ENCODE measurements around the gene ANKMY1.
A peak's percentile ranks its signal among the peaks of the same experiment; 100 is the strongest.

The ANKMY1 gene

DNA sequence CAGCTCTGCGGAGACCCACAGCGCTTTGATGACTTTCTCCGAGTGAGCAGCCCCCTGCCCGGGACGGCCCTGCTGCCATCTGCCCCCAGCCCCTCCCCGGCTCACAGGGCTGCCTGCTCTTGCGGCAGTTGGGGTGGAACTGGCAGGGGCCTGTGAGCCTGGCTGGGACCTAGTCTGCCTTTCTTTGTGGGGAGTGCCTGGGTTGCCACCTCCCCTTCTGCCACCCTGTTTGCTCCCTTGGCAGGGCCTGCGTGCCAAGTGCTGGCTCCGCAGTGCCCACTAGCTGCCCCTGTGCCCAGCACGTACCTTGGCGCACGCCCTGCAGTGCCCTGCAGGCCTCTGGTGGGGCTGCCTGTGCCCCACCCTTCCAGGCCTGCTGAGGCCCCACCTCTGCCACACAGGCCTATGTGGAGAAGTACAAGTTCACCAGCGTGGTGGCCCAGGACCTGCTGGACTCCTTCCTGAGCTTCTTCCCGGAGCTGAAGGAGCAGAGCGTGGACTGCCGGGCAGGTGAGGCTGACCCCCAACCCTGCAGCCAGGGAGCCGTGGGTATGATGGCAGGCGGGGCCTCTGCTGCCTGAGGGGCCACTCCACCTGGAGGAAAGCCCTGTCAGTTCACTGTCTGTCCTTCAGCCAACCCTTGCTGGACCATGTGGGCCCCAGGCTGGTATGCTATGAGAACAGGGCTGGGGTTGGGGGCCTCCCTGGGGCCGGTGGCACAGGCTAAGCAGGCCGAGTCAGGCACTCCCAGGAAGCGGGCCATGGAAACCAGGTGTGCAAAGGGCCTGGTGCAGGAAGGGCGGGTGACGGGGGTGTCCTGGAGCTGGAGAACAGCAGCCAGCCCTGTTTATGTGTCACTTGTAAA lies 17.5 kb upstream of the ANKMY1 start:
- no peak overlapping the region for H3K27ac ChIP-seq (ENCODE audit: extremely low read depth, low read depth, low read length)
- TF ChIP-seq, protein P1, sequence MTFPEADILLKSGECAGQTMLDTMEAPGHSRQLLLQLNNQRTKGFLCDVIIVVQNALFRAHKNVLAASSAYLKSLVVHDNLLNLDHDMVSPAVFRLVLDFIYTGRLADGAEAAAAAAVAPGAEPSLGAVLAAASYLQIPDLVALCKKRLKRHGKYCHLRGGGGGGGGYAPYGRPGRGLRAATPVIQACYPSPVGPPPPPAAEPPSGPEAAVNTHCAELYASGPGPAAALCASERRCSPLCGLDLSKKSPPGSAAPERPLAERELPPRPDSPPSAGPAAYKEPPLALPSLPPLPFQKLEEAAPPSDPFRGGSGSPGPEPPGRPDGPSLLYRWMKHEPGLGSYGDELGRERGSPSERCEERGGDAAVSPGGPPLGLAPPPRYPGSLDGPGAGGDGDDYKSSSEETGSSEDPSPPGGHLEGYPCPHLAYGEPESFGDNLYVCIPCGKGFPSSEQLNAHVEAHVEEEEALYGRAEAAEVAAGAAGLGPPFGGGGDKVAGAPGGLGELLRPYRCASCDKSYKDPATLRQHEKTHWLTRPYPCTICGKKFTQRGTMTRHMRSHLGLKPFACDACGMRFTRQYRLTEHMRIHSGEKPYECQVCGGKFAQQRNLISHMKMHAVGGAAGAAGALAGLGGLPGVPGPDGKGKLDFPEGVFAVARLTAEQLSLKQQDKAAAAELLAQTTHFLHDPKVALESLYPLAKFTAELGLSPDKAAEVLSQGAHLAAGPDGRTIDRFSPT (tag by site-specific recombination; IDR thresholded peaks at IDR 0.05), result 0 out of 2 replicates have a peak, but pooled peaks have one; percentile 38
- TF ChIP-seq GFI1B (tag by site-specific recombination; IDR thresholded peaks at IDR 0.05) (no peak), ZNF549 (tag by site-specific recombination; IDR thresholded peaks at IDR 0.05) (no peak)
- POLR2A ChIA-PET, result interaction anchor here (1.4 kb wide), 1 partner anchor 11 kb away, joined by 5 read pairs; the partner anchor contains the start of gene CAPN10
- peaks cover 0 to 47% of the 10 kb centered on the region in 2 experiments; a peak in 1 of 3 replicates for H3K36me3 ChIP-seq (ENCODE audit: control insufficient read depth in 2 of 2, insufficient read depth in 1 of 2, low read length in 2 of 2)
- CTCF ChIA-PET, result interaction anchor here (0.7 kb wide), 1 partner anchor 11 kb away, joined by 4 read pairs; the partner anchor contains the start of gene CAPN10
- H3K4me3 ChIP-seq (ENCODE audit: low read depth, low read length), result no peak overlapping the region
- peaks cover 7% of the 10 kb centered on the region for H3K4me1 ChIP-seq (ENCODE audit: control insufficient read depth, insufficient read depth, low read length)
- no peaks in the 10 kb centered on the region for H3K9me3 ChIP-seq (ENCODE audit: control insufficient read depth, insufficient read depth, low read depth, low read length)

DNA sequence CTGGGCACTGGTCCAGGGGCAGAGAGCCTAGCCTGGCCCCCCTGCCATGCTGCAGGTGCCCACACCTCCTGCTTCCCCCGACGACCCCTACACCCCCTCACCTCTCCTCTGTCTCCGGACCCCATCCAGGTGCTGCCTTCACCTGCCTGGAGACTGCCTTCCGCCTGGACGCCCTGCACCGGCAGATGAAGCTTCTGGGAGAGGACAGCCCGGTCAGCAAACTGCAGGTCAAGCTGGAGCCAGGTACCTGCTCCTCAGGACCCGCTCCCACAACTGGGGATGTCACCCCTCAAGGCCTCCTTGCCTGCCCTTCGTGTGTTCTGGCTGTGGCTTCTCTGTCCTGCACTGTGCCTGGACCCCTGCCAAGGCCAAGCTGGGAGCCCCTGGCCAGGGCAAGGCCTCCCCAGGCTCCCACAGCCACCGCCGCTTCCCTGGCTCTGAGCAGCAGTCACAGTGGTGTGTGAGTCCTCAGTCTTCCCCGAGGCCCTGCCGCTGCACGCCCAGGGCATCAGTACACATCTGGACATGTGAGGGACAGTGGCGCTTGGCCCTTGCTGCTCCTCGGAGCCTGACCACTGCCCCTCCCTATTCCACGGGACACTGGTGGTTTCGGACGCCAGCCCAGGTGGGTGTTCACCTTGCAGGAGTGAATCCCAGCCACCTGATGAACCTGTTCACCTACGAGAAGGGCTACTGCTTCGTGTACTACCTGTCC lies 16.8 kb upstream of the ANKMY1 start:
- ChIA-PET CTCF (interaction anchor here (0.7 kb wide), 1 partner anchor 12 kb away, joined by 4 read pairs; the partner anchor contains the start of gene CAPN10), POLR2A (interaction anchor here (1.4 to 1.8 kb wide), 2 partner anchors 12 kb away, joined by 5 to 7 read pairs; partner anchors contain the start of gene CAPN10)
- TF ChIP-seq ZNF248 (tag by site-specific recombination; IDR thresholded peaks at IDR 0.05) (no peak), GLIS2 (tag by site-specific recombination; IDR thresholded peaks at IDR 0.05) (no peak), ZEB2 (tag by site-specific recombination; IDR thresholded peaks at IDR 0.05) (no peak), ZFP3 (tag by site-specific recombination; IDR thresholded peaks at IDR 0.05; ENCODE audit: low read depth) (no peak), OSR2 (tag by site-specific recombination; IDR thresholded peaks at IDR 0.05) (no peak), ZNF223 (tag by site-specific recombination; IDR thresholded peaks at IDR 0.05) (no peak), ZNF366 (tag by site-specific recombination; conservative IDR thresholded peaks at IDR 0.05) (no peak)
- TF ChIP-seq, protein P2, sequence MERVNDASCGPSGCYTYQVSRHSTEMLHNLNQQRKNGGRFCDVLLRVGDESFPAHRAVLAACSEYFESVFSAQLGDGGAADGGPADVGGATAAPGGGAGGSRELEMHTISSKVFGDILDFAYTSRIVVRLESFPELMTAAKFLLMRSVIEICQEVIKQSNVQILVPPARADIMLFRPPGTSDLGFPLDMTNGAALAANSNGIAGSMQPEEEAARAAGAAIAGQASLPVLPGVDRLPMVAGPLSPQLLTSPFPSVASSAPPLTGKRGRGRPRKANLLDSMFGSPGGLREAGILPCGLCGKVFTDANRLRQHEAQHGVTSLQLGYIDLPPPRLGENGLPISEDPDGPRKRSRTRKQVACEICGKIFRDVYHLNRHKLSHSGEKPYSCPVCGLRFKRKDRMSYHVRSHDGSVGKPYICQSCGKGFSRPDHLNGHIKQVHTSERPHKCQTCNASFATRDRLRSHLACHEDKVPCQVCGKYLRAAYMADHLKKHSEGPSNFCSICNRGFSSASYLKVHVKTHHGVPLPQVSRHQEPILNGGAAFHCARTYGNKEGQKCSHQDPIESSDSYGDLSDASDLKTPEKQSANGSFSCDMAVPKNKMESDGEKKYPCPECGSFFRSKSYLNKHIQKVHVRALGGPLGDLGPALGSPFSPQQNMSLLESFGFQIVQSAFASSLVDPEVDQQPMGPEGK (tag by site-specific recombination; IDR thresholded peaks at IDR 0.05), result no peak
- TF ChIP-seq, protein P3, sequence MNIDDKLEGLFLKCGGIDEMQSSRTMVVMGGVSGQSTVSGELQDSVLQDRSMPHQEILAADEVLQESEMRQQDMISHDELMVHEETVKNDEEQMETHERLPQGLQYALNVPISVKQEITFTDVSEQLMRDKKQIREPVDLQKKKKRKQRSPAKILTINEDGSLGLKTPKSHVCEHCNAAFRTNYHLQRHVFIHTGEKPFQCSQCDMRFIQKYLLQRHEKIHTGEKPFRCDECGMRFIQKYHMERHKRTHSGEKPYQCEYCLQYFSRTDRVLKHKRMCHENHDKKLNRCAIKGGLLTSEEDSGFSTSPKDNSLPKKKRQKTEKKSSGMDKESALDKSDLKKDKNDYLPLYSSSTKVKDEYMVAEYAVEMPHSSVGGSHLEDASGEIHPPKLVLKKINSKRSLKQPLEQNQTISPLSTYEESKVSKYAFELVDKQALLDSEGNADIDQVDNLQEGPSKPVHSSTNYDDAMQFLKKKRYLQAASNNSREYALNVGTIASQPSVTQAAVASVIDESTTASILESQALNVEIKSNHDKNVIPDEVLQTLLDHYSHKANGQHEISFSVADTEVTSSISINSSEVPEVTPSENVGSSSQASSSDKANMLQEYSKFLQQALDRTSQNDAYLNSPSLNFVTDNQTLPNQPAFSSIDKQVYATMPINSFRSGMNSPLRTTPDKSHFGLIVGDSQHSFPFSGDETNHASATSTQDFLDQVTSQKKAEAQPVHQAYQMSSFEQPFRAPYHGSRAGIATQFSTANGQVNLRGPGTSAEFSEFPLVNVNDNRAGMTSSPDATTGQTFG (tag by site-specific recombination; IDR thresholded peaks at IDR 0.05; ENCODE audit: borderline replicate concordance), result no peak
- TF ChIP-seq, protein P4, sequence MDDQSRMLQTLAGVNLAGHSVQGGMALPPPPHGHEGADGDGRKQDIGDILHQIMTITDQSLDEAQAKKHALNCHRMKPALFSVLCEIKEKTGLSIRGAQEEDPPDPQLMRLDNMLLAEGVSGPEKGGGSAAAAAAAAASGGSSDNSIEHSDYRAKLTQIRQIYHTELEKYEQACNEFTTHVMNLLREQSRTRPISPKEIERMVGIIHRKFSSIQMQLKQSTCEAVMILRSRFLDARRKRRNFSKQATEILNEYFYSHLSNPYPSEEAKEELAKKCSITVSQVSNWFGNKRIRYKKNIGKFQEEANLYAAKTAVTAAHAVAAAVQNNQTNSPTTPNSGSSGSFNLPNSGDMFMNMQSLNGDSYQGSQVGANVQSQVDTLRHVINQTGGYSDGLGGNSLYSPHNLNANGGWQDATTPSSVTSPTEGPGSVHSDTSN (CRISPR knock-in tag; IDR thresholded peaks at IDR 0.05), result no peak
- TF ChIP-seq, protein P5, sequence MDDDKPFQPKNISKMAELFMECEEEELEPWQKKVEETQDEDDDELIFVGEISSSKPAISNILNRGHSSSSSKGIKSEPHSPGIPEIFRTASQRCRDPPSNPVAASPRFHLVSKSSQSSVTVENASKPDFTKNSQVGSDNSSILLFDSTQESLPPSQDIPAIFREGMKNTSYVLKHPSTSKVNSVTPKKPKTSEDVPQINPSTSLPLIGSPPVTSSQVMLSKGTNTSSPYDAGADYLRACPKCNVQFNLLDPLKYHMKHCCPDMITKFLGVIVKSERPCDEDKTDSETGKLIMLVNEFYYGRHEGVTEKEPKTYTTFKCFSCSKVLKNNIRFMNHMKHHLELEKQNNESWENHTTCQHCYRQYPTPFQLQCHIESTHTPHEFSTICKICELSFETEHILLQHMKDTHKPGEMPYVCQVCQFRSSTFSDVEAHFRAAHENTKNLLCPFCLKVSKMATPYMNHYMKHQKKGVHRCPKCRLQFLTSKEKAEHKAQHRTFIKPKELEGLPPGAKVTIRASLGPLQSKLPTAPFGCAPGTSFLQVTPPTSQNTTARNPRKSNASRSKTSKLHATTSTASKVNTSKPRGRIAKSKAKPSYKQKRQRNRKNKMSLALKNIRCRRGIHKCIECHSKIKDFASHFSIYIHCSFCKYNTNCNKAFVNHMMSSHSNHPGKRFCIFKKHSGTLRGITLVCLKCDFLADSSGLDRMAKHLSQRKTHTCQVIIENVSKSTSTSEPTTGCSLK (tag by site-specific recombination; IDR thresholded peaks at IDR 0.05), result no peak
- H3K9me3 ChIP-seq (ENCODE audit: control insufficient read depth, insufficient read depth, low read depth, low read length), result no peaks in the 10 kb centered on the region
- H3K4me1 ChIP-seq (ENCODE audit: control insufficient read depth, insufficient read depth, low read length), result no peaks in the 10 kb centered on the region; the same call in 1 of the 2 replicates
- no peak overlapping the region for H3K4me3 ChIP-seq (ENCODE audit: low read depth, low read length)
- H3K27ac ChIP-seq (ENCODE audit: extremely low read depth, low read depth, low read length), result no peak overlapping the region
- H3K36me3 ChIP-seq (ENCODE audit: control insufficient read depth in 2 of 2, insufficient read depth in 1 of 2, low read length in 2 of 2), result peaks cover 0 to 47% of the 10 kb centered on the region in 2 experiments; a peak in 1 of 3 replicates

Data from HEK293 (cell line).